Measurements from ENCODE around the gene WDR62.

WDR62 gene

GRCh38 chr19:36092566-36092965, 37.9 kb downstream of the WDR62 start:
- Histone ChIP-seq H3K9ac (ENCODE audit: low read length) (no peak overlapping the region), H3K36me3 (ENCODE audit: control insufficient read depth, insufficient read depth, low read length) (no peaks in the 10 kb centered on the region), H3K4me1 (ENCODE audit: control insufficient read depth, insufficient read depth, low read length) (no peaks in the 10 kb centered on the region), H3K27me3 (ENCODE audit: control insufficient read depth, insufficient read depth, low read length) (no peaks in the 10 kb centered on the region), H3K4me3 (ENCODE audit: low read length) (no peak overlapping the region), H3K9me3 (ENCODE audit: control insufficient read depth, low read length) (no peaks in the 10 kb centered on the region)

- Histone ChIP-seq H3K4me1 (ENCODE audit: control insufficient read depth, insufficient read depth, low read length) (no peaks in the 10 kb centered on the region), H3K9me3 (ENCODE audit: control insufficient read depth, low read length) (no peaks in the 10 kb centered on the region), H3K27me3 (ENCODE audit: control insufficient read depth, insufficient read depth, low read length) (no peaks in the 10 kb centered on the region), H3K36me3 (ENCODE audit: control insufficient read depth, insufficient read depth, low read length) (no peaks in the 10 kb centered on the region), H3K9ac (ENCODE audit: low read length) (no peak overlapping the region), H3K4me3 (ENCODE audit: low read length) (no peak overlapping the region)
Observed at GRCh38 chr19:36093146-36093662, 38.5 kb downstream of the WDR62 start.

GRCh38 chr19:36093687-36094086, 39.0 kb downstream of the WDR62 start:
- Histone ChIP-seq H3K36me3 (ENCODE audit: control insufficient read depth, insufficient read depth, low read length) (no peaks in the 10 kb centered on the region), H3K9ac (ENCODE audit: low read length) (no peak overlapping the region), H3K4me3 (ENCODE audit: low read length) (no peak overlapping the region), H3K9me3 (ENCODE audit: control insufficient read depth, low read length) (no peaks in the 10 kb centered on the region), H3K4me1 (ENCODE audit: control insufficient read depth, insufficient read depth, low read length) (no peaks in the 10 kb centered on the region), H3K27me3 (ENCODE audit: control insufficient read depth, insufficient read depth, low read length) (no peaks in the 10 kb centered on the region)

- Histone ChIP-seq H3K9ac (ENCODE audit: low read length) (no peak overlapping the region), H3K4me1 (ENCODE audit: control insufficient read depth, insufficient read depth, low read length) (no peaks in the 10 kb centered on the region), H3K27me3 (ENCODE audit: control insufficient read depth, insufficient read depth, low read length) (no peaks in the 10 kb centered on the region), H3K9me3 (ENCODE audit: control insufficient read depth, low read length) (no peaks in the 10 kb centered on the region), H3K4me3 (ENCODE audit: low read length) (no peak overlapping the region), H3K36me3 (ENCODE audit: control insufficient read depth, insufficient read depth, low read length) (no peaks in the 10 kb centered on the region)
Observed at GRCh38 chr19:36097036-36097435, 42.3 kb downstream of the WDR62 start.

GRCh38 chr19:36099166-36099785, 44.6 kb downstream of the WDR62 start:
- H3K4me1 ChIP-seq (ENCODE audit: control insufficient read depth, insufficient read depth, low read length), result no peaks in the 10 kb centered on the region
- H3K4me3 ChIP-seq (ENCODE audit: low read length), result no peak overlapping the region
- H3K9me3 ChIP-seq (ENCODE audit: control insufficient read depth, low read length), result no peaks in the 10 kb centered on the region
- H3K9ac ChIP-seq (ENCODE audit: low read length), result no peak overlapping the region
- no peaks in the 10 kb centered on the region for H3K36me3 ChIP-seq (ENCODE audit: control insufficient read depth, insufficient read depth, low read length)
- H3K27me3 ChIP-seq (ENCODE audit: control insufficient read depth, insufficient read depth, low read length), result no peaks in the 10 kb centered on the region

- Histone ChIP-seq H3K36me3 (ENCODE audit: control insufficient read depth, insufficient read depth, low read length) (no peaks in the 10 kb centered on the region), H3K9ac (ENCODE audit: low read length) (no peak overlapping the region)
Observed at GRCh38 chr19:36100476-36100875, 45.8 kb downstream of the WDR62 start.

GRCh38 chr19:36101550-36102327, 47.0 kb downstream of the WDR62 start:
- H3K36me3 ChIP-seq (ENCODE audit: control insufficient read depth, insufficient read depth, low read length), result no peaks in the 10 kb centered on the region
- H3K4me3 ChIP-seq (ENCODE audit: low read length), result no peak overlapping the region

More at GRCh38 chr19:36100476-36100875, 45.8 kb downstream of the WDR62 start:
- Histone ChIP-seq H3K4me3 (ENCODE audit: low read length) (no peak overlapping the region), H3K27me3 (ENCODE audit: control insufficient read depth, insufficient read depth, low read length) (no peaks in the 10 kb centered on the region), H3K4me1 (ENCODE audit: control insufficient read depth, insufficient read depth, low read length) (no peaks in the 10 kb centered on the region), H3K9me3 (ENCODE audit: control insufficient read depth, low read length) (no peaks in the 10 kb centered on the region)

GRCh38 chr19:36103040-36103626, 48.4 kb downstream of the WDR62 start:
- Histone ChIP-seq H3K4me1 (ENCODE audit: control insufficient read depth, insufficient read depth, low read length) (no peaks in the 10 kb centered on the region), H3K9me3 (ENCODE audit: control insufficient read depth, low read length) (no peaks in the 10 kb centered on the region), H3K36me3 (ENCODE audit: control insufficient read depth, insufficient read depth, low read length) (no peaks in the 10 kb centered on the region), H3K4me3 (ENCODE audit: low read length) (no peak overlapping the region), H3K9ac (ENCODE audit: low read length) (no peak overlapping the region), H3K27me3 (ENCODE audit: control insufficient read depth, insufficient read depth, low read length) (no peaks in the 10 kb centered on the region)

More at GRCh38 chr19:36101550-36102327, 47.0 kb downstream of the WDR62 start:
- H3K4me1 ChIP-seq (ENCODE audit: control insufficient read depth, insufficient read depth, low read length), result no peaks in the 10 kb centered on the region
- H3K9ac ChIP-seq (ENCODE audit: low read length), result no peak overlapping the region
- H3K9me3 ChIP-seq (ENCODE audit: control insufficient read depth, low read length), result no peaks in the 10 kb centered on the region
- no peaks in the 10 kb centered on the region for H3K27me3 ChIP-seq (ENCODE audit: control insufficient read depth, insufficient read depth, low read length)

GRCh38 chr19:36103842-36104552, 49.3 kb downstream of the WDR62 start:
- H3K27me3 ChIP-seq (ENCODE audit: control insufficient read depth, insufficient read depth, low read length), result no peaks in the 10 kb centered on the region
- H3K9me3 ChIP-seq (ENCODE audit: control insufficient read depth, low read length), result no peaks in the 10 kb centered on the region
- H3K4me3 ChIP-seq (ENCODE audit: low read length), result no peak overlapping the region
- H3K4me1 ChIP-seq (ENCODE audit: control insufficient read depth, insufficient read depth, low read length), result no peaks in the 10 kb centered on the region
- no peaks in the 10 kb centered on the region for H3K36me3 ChIP-seq (ENCODE audit: control insufficient read depth, insufficient read depth, low read length)
- H3K9ac ChIP-seq (ENCODE audit: low read length), result no peak overlapping the region

- Histone ChIP-seq H3K4me3 (ENCODE audit: low read length) (no peak overlapping the region), H3K9ac (ENCODE audit: low read length) (no peak overlapping the region), H3K36me3 (ENCODE audit: control insufficient read depth, insufficient read depth, low read length) (no peaks in the 10 kb centered on the region), H3K9me3 (ENCODE audit: control insufficient read depth, low read length) (no peaks in the 10 kb centered on the region), H3K27me3 (ENCODE audit: control insufficient read depth, insufficient read depth, low read length) (no peaks in the 10 kb centered on the region), H3K4me1 (ENCODE audit: control insufficient read depth, insufficient read depth, low read length) (no peaks in the 10 kb centered on the region)
Observed at GRCh38 chr19:36106441-36106840, 51.7 kb downstream of the WDR62 start.

- Histone ChIP-seq H3K4me1 (ENCODE audit: control insufficient read depth, insufficient read depth, low read length) (no peaks in the 10 kb centered on the region), H3K9ac (ENCODE audit: low read length) (no peak overlapping the region), H3K4me3 (ENCODE audit: low read length) (no peak overlapping the region), H3K36me3 (ENCODE audit: control insufficient read depth, insufficient read depth, low read length) (no peaks in the 10 kb centered on the region), H3K27me3 (ENCODE audit: control insufficient read depth, insufficient read depth, low read length) (no peaks in the 10 kb centered on the region), H3K9me3 (ENCODE audit: control insufficient read depth, low read length) (no peaks in the 10 kb centered on the region)
Observed at GRCh38 chr19:36106991-36107390, 52.3 kb downstream of the WDR62 start.

GRCh38 chr19:36108684-36109083, 54.0 kb downstream of the WDR62 start:
- no peak overlapping the region for H3K9ac ChIP-seq (ENCODE audit: low read length)
- peaks cover 2% of the 10 kb centered on the region for H3K4me1 ChIP-seq (ENCODE audit: control insufficient read depth, insufficient read depth, low read length)
- H3K9me3 ChIP-seq (ENCODE audit: control insufficient read depth, low read length), result no peaks in the 10 kb centered on the region
- H3K36me3 ChIP-seq (ENCODE audit: control insufficient read depth, insufficient read depth, low read length), result no peaks in the 10 kb centered on the region
- H3K27me3 ChIP-seq (ENCODE audit: control insufficient read depth, insufficient read depth, low read length), result no peaks in the 10 kb centered on the region
- no peak overlapping the region for H3K4me3 ChIP-seq (ENCODE audit: low read length)
